Mucosa of descending colon (tissue), 3 donors: ENCODE results near the gene WBP4. TPM values are rescaled to one million over a fixed set of nuclear protein-coding genes. Genes with fewer than 3 reads are reported as not detected.
"Not testable (repeated sequence)": the region's sequence is repeated elsewhere in the genome, so short reads cannot be mapped to it uniquely, and the experiment has no call there.

Source experiments
- ATAC-seq: fragments of 200-7000 bp; cut with Tn5 transposase; one replicate; pipeline ENCODE4 v1.9.1; 2020; ENCODE audit warnings: mild to moderate bottlenecking, moderate library complexity
- DNase-seq, 3 donors: peaks; one replicate each; pipeline ENCODE4 v3.0.0-alpha.2; 2020
- H3K36me3 ChIP-seq: fragments of 200-600 bp; one replicate; pipeline ENCODE4 v1.8.0; 2021; ENCODE audit warnings: low read depth, mild to moderate bottlenecking
- H3K4me1 ChIP-seq: fragments of 200-600 bp; one replicate; pipeline ENCODE4 v1.8.0; 2021; ENCODE audit warnings: low read depth, mild to moderate bottlenecking
- H3K4me3 ChIP-seq: fragments of 200-600 bp; one replicate; pipeline ENCODE4 v1.8.0; 2021; ENCODE audit warnings: mild to moderate bottlenecking
- H3K9me3 ChIP-seq: fragments of 200-600 bp; one replicate; pipeline ENCODE4 v1.8.0; 2021; ENCODE audit warnings: mild to moderate bottlenecking
- intact Hi-C, 2 donors: fragments of 100-400 bp; cut with DNase I in 1 of 2; cut with micrococcal nuclease in 1 of 2; formaldehyde crosslinking; loops; one replicate each; pipeline versions ENCODE4 v1.11.0 to v1.11.1; 2022; cut with DNase I, micrococcal nuclease
- total RNA-seq, 3 donors: library from RNA; stranded (reverse); fragmentation: NEBNext Ultra II Directional in 2 of 3; extraction: Animal tissue kit (Norgen Biotek cat#: 25700) in 2 of 3; gene quantifications; one replicate each; pipeline versions ENCODE4 v1.2.1 to v1.2.4, GENCODE V29; 2021 to 2023
- TF ChIP-seq, protein P1 (sequence below): fragments of 200-600 bp; IDR thresholded peaks from one replicate; pipeline ENCODE4 v1.8.0; 2022; ENCODE audit warnings: antibody characterized with exemption, mild to moderate bottlenecking
- donor health status: DM: no; HTN: no; CAD: no; lungs with moderate emphysema.
- donor health status: DM: no; HTN: no; CAD: no.
- donor health status: DM: no; HTN: yes; CAD: no.

Gene WBP4
- total RNA-seq, 3 donors from 2014 or later = 6.4 to 11.4 (median 6.4) TPM

DNA sequence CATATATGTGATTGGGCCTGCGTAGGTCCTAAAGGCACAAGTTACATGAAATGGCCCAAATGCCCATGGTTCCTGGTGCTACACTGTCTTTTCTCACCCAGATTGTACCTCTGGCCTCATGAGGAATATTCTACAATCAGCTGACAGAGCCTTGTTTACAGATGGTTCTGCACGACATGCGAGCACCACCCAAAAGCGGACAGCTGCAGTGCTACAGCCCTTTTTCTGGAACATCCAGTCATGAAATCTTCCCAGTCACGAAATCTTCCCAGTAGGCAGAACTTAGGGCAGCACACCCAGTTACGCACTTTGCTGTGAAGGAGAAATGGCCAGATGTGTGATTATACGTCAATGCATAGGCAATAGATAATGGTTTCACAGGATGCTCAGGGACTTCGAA is 34.5 kb upstream of the WBP4 start:
- no peaks in the 10 kb centered on the region for H3K36me3 ChIP-seq
- TF ChIP-seq, protein P1, sequence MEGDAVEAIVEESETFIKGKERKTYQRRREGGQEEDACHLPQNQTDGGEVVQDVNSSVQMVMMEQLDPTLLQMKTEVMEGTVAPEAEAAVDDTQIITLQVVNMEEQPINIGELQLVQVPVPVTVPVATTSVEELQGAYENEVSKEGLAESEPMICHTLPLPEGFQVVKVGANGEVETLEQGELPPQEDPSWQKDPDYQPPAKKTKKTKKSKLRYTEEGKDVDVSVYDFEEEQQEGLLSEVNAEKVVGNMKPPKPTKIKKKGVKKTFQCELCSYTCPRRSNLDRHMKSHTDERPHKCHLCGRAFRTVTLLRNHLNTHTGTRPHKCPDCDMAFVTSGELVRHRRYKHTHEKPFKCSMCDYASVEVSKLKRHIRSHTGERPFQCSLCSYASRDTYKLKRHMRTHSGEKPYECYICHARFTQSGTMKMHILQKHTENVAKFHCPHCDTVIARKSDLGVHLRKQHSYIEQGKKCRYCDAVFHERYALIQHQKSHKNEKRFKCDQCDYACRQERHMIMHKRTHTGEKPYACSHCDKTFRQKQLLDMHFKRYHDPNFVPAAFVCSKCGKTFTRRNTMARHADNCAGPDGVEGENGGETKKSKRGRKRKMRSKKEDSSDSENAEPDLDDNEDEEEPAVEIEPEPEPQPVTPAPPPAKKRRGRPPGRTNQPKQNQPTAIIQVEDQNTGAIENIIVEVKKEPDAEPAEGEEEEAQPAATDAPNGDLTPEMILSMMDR = no peak
- ATAC-seq = no peak
- intact Hi-C loops = no loop called here
- H3K9me3 ChIP-seq = no peaks in the 10 kb centered on the region
- H3K4me3 ChIP-seq = no peak overlapping the region
- no peak for DNase-seq
- peaks cover 22% of the 10 kb centered on the region for H3K4me1 ChIP-seq

DNA sequence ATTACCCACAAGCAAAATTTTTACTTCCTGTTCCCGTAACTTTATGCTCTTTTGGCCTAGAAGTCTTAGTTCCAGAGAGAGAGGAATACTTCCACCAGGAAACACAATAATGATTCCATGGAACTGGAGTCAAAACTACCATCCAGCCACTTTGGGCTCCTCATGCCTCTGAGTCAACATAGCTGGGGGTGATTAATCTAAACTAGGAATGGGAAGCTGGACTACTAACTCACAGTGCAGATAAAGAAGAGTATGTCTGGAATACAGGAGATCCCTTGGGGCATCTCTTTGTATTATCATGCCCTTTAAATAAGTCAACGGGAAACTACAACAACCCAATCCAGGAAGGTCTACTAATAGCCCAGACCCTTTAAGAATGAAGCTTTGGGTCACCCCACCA is 33.3 kb upstream of the WBP4 start:
- DNase-seq (no peak), ATAC-seq (no peak)
- no peaks in the 10 kb centered on the region for H3K9me3 ChIP-seq
- H3K4me3 ChIP-seq = no peak overlapping the region
- TF ChIP-seq, protein P1 = no peak
- intact Hi-C loops = no loop called here
- no peaks in the 10 kb centered on the region for H3K36me3 ChIP-seq
- peaks cover 18% of the 10 kb centered on the region for H3K4me1 ChIP-seq

DNA sequence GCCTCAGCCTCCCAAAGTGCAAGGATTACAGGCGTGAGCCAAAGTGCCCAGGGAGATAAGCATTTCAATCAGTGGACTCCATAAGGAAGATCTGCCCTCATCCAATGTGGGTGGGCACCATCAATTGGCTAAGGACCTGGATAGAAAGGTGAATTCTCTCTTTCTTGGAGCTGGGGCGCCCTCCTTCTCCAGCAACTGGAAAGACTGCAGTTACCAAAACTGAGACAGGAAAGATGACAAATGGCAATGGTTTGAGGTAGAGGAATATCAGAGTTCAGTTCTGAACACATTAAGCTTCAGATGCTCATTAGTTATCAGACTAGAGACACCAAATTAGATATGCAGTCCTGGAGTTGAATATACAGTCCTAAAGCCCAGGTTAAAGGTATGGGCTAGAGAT is 31.7 kb upstream of the WBP4 start:
- Histone ChIP-seq H3K36me3 (no peaks in the 10 kb centered on the region), H3K4me3 (no peak overlapping the region), H3K9me3 (no peaks in the 10 kb centered on the region), H3K4me1 (peaks cover 18% of the 10 kb centered on the region)
- TF ChIP-seq, protein P1 = no peak
- DNase-seq (no peak), ATAC-seq (no peak)
- intact Hi-C loops = no loop called here

DNA sequence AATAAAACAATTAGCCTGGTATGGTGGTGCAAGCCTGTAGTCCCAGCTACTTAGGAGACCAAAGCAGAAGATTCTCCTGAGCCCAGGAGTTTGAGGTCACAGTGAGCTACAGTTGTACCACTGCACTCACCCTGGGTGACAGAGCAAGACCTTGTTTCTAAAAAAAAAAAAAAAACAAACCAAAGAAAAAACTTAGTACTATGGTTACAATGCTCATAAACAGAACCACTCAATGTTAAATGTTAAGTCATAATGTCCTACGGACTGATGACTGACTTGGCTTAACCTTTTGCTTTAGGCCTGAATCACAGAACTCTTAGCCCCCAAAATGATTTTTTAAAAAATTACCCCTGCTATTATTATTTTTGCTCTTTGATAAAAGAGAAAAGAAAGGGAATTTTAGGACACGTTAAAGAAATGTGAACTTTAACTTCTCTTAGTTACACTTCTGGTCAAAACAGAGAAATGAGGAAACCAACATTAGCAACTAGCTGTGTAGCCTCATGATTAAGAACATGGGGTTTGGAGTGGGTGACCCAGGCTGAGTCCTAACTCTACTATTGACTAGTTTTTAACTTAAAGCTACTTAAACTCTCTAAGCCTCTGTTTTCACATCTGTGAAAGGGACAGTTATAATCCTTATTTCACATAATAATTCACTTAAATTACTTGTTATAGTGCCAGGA is 28.5 kb upstream of the WBP4 start:
- no peak for ATAC-seq
- H3K9me3 ChIP-seq = no peaks in the 10 kb centered on the region
- DNase-seq = no peak
- H3K4me1 ChIP-seq = no peaks in the 10 kb centered on the region
- intact Hi-C loops = no loop called here
- no peaks in the 10 kb centered on the region for H3K36me3 ChIP-seq
- H3K4me3 ChIP-seq = no peak overlapping the region
- TF ChIP-seq, protein P1 = no peak

DNA sequence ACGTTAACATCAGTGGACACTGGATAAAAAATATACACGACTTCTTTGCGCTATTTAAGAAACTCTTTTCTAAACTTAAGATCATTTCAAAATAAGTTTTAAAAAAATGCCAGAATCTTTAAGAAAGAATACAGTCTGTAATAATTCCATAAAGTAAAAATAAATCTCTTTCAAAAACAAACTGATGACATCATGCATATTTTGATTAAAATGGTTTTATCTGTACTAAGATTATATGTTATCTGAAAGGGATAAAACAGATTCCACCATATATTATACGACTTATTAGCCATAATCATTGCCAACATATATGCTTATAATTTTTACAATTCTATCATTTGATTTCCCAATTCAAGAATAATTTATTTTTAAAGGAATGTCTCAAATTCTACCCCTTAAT is 26.9 kb upstream of the WBP4 start:
- no peak for DNase-seq
- H3K36me3 ChIP-seq = no peaks in the 10 kb centered on the region
- TF ChIP-seq, protein P1 = no peak
- intact Hi-C loops = no loop called here
- H3K4me3 ChIP-seq = no peak overlapping the region
- H3K4me1 ChIP-seq = no peaks in the 10 kb centered on the region
- ATAC-seq = no peak
- no peaks in the 10 kb centered on the region for H3K9me3 ChIP-seq

DNA sequence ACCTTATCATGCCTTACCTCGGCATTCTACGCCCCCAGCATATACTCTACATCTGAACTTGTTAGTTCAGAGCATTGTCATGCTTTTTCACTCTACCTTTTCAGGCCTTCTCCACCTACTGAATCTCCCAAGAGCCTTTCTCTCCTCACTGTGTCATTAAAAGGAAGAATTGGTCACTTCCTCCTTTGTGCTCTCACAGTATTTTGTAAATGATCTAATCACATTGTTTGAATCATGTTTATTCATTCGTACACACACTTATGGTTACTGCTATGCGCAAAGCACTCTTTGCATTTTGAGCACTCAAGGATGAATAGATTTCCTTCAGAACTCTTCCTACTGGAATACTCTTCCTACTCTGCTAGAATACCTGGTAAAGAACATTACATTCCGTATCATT is 26.4 kb upstream of the WBP4 start:
- ATAC-seq (no peak), DNase-seq (no peak)
- Histone ChIP-seq H3K36me3 (no peaks in the 10 kb centered on the region), H3K4me1 (no peaks in the 10 kb centered on the region), H3K9me3 (no peaks in the 10 kb centered on the region), H3K4me3 (no peak overlapping the region)
- intact Hi-C loops = no loop called here
- TF ChIP-seq, protein P1 = no peak

DNA sequence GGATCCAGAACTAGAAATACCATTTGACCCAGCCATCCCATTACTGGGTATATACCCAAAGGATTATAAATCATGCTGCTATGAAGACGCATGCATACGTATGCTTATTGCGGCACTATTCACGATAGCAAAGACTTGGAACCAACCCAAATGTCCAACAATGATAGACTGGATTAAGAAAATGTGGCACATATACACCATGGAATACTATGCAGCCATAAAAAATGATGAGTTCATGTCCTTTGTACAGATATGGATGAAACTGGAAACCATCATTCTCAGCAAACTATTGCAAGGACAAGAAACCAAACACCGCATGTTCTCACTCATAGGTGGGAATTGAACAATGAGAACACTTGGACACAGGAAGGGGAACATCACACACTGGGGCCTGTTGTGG is 24.8 kb upstream of the WBP4 start:
- DNase-seq, ATAC-seq, H3K36me3 ChIP-seq, H3K4me1 ChIP-seq, H3K9me3 ChIP-seq, intact Hi-C loops, H3K4me3 ChIP-seq: not testable (repeated sequence)
